A673 (cell line): ENCODE data around the gene USP31. TPM values are rescaled to one million over a fixed set of nuclear protein-coding genes. Genes with fewer than 3 reads are reported as not detected.
A peak's percentile ranks its signal among the peaks of the same experiment; 100 is the strongest.

Source experiments
- BruUV-seq: library from RNA; stranded (reverse); fragments of 400-500 nt; replicated peaks from 2 replicates; lab custom pipeline; 2021; lab: Mats Ljungman, UMichigan
- CTCF ChIA-PET: fragments of 300-600 bp; sonication (Branson Sonifier 250); formaldehyde crosslinking; loops from one replicate; lab custom pipeline; 2022; ENCODE audit warnings: antibody characterized with exemption; lab: Charles Lee
- POLR2A ChIA-PET: fragments of 300-600 bp; sonication (Branson Sonifier 250); formaldehyde crosslinking; loops from one replicate; lab custom pipeline; 2022; ENCODE audit warnings: antibody characterized with exemption; ENCODE audit not compliant: low non-redundant PET; lab: Charles Lee
- DNase-seq: peaks from one replicate; pipeline ENCODE4 v3.0.0-alpha.2; 2015; ENCODE audit warnings: low spot score
- H3K27ac ChIP-seq: fragments of 200-600 bp; sonication (generic); 2 replicates; pipeline ENCODE4 v1.5.1; 2016; ENCODE audit warnings: mixed run types, low read depth, mild to moderate bottlenecking, mixed read lengths, antibody characterized with exemption, low read length; ENCODE audit not compliant: poor library complexity, severe bottlenecking
- H3K27me3 ChIP-seq: fragments of 200-600 bp; sonication (generic); replicated peaks from 2 replicates; pipeline ENCODE4 v1.6.1; 2017; ENCODE audit warnings: mixed run types, low read depth, mild to moderate bottlenecking, mixed read lengths, antibody characterized with exemption, low read length; ENCODE audit not compliant: insufficient read depth, poor library complexity
- H3K36me3 ChIP-seq: fragments of 200-600 bp; sonication (generic); 2 replicates; pipeline ENCODE4 v1.6.1; 2016; ENCODE audit warnings: mixed run types, mild to moderate bottlenecking, mixed read lengths, antibody characterized with exemption, low read length; ENCODE audit not compliant: insufficient read depth, poor library complexity, severe bottlenecking
- H3K4me1 ChIP-seq: fragments of 200-600 bp; sonication (generic); 2 replicates; pipeline ENCODE4 v1.6.1; 2017; ENCODE audit warnings: mixed run types, mild to moderate bottlenecking, mixed read lengths, antibody characterized with exemption, low read length; ENCODE audit not compliant: insufficient read depth, poor library complexity, severe bottlenecking
- H3K4me3 ChIP-seq: fragments of 200-600 bp; sonication (generic); 2 replicates; pipeline ENCODE4 v1.5.1; 2016; ENCODE audit warnings: low read depth, mixed run types, mild to moderate bottlenecking, mixed read lengths, low read length; ENCODE audit not compliant: poor library complexity, severe bottlenecking
- H3K9me3 ChIP-seq: fragments of 200-600 bp; sonication (generic); 2 replicates; pipeline ENCODE4 v1.6.1; 2016; ENCODE audit warnings: mixed run types, low read depth, mild to moderate bottlenecking, mixed read lengths, antibody characterized with exemption, low read length; ENCODE audit not compliant: poor library complexity, severe bottlenecking
- CTCF ChIP-seq: fragments of 300-800, 200-600 bp; sonication (generic); conservative IDR thresholded peaks from 2 replicates; pipeline ENCODE4 v1.5.1; 2017; ENCODE audit warnings: low read depth, mild to moderate bottlenecking, antibody characterized with exemption, low read length, moderate library complexity, mixed read lengths
- EZH2 ChIP-seq: fragments of 200-600 bp; sonication (generic); IDR thresholded peaks from 2 replicates; pipeline ENCODE4 v1.6.1; 2017; ENCODE audit warnings: borderline replicate concordance, low read depth, mild to moderate bottlenecking, mixed read lengths, antibody characterized with exemption, low read length; ENCODE audit not compliant: poor library complexity, severe bottlenecking
- intact Hi-C: fragments of 100-400 bp; cut with micrococcal nuclease; formaldehyde crosslinking; loops from one replicate; pipeline ENCODE4 v1.10.0; 2022; ENCODE audit not compliant: unreplicated experiment
- total RNA-seq: library from RNA; stranded (reverse); gene quantifications from 2 replicates; pipeline ENCODE4 v1.2.3, GENCODE V29; 2021

Gene USP31
- total RNA-seq, 1 experiment from 2014 or later, result 34.4 TPM

- no TSS peak for BruUV-seq
- Histone ChIP-seq H3K4me3 (peak within 1 kb of the TSS; percentile 69), H3K27me3 (no peaks in the 10 kb centered on the region), H3K4me1 (peaks cover 6% of the 10 kb centered on the region), H3K9me3 (no peaks in the 10 kb centered on the region), H3K27ac (peak within 1 kb of the TSS; percentile 74), H3K36me3 (peaks cover 5% of the 10 kb centered on the region)
- ChIA-PET POLR2A (no interaction called here), CTCF (interaction anchor here (1.6 to 1.8 kb wide), 2 partner anchors 253 kb away, joined by 5 to 6 read pairs; no protein-coding TSS in a partner anchor)
- peak; percentile 36 for DNase-seq
- TF ChIP-seq CTCF, result no peak
- TF ChIP-seq EZH2, result no peak
- intact Hi-C loops, result loop anchor here (1.0 to 10.0 kb wide), 3 partner anchors 62 to 251 kb away; no protein-coding TSS in a partner anchor
Measured at GRCh38 chr16:23182679-23183542, 33.7 kb upstream of the USP31 start, which contains the start of gene SCNN1G. Gene SCNN1G, plus strand, starts transcription at chr16:23182745. Its CDS starts 3,527 bp downstream, at chr16:23186272.

DNA sequence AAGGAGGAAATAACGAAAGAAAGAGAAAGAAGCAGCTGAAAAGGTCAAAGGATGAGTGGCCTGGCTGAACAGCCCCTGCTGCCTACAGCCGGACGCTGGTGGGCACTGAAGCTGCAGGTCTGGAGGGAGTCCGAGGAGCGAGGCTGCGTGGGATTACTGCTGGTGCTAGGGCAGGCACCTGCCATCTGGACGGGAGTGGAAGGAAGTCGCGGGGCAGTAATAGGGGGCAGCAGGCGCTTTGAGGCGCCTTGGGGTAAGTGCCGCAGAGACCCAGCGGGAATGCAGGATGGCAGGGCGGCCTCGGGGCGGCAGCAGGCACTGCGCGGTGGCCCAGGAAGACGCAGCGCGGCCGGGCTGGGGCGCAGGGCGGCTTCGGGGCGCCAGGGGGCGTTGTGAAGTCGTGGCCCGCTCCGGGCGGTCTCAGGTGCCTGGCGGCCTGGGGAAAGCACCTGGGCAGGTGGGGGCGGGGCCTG is 33.0 kb upstream of the USP31 start:
- BruUV-seq, result no TSS peak
- POLR2A ChIA-PET, result interaction anchor here (0.7 kb wide), 1 partner anchor 184 kb away, joined by 3 read pairs; no protein-coding TSS in a partner anchor
- H3K4me3 ChIP-seq, result peak overlapping the region; percentile 69

More for the DNA sequence above, 33.0 kb upstream of the USP31 start:
- peaks cover 6% of the 10 kb centered on the region for H3K4me1 ChIP-seq
- H3K27ac ChIP-seq, result peak overlapping the region; percentile 74
- DNase-seq, result peak; percentile 88
- intact Hi-C loops, result loop anchor here (1.0 to 10.0 kb wide), 3 partner anchors 63 to 252 kb away; no protein-coding TSS in a partner anchor
- TF ChIP-seq CTCF, result peak; percentile 78
- TF ChIP-seq EZH2, result no peak
- H3K27me3 ChIP-seq, result no peaks in the 10 kb centered on the region
- CTCF ChIA-PET, result interaction anchor here (0.6 to 1.8 kb wide), 4 partner anchors 171 to 253 kb away, joined by 6 to 9 read pairs (median 8); no protein-coding TSS in a partner anchor
- peaks cover 2% of the 10 kb centered on the region for H3K36me3 ChIP-seq
- H3K9me3 ChIP-seq, result no peaks in the 10 kb centered on the region
